GM12801 (cell line): ENCODE results near the gene TANGO2.

Experiments
- TF ChIP-seq, protein P1 (sequence below): IDR thresholded peaks from one replicate; pipeline ENCODE4 v1.5.1; 2011; ENCODE audit warnings: control low read depth; ENCODE audit not compliant: insufficient read length; ENCODE audit errors: extremely low read depth

TANGO2 gene

DNA sequence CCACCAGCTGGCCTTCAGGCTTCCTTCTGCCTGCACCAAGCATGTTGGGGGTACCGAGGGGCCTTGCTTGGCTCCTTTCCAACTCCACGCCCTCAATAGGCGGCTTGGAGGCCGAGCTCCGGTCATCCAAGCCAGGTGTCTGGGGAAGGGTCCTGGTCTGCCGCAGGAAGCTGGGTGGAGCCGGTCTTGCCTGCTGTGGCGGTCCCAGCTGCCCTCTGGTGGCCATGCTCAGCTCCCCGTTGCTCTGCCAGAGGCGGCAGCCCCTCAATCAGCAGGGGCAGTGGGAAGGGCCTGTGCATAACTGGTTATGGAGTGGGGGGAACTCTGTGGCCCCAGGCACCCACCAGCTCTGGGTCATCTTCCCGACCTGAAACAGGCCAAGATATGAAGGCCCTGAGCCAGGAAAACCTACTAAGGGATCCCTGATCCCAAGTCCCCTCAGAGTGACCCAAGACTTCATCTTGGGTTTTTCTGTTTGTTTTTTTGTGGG is 7.5 kb upstream of the TANGO2 start:
- TF ChIP-seq, protein P1, sequence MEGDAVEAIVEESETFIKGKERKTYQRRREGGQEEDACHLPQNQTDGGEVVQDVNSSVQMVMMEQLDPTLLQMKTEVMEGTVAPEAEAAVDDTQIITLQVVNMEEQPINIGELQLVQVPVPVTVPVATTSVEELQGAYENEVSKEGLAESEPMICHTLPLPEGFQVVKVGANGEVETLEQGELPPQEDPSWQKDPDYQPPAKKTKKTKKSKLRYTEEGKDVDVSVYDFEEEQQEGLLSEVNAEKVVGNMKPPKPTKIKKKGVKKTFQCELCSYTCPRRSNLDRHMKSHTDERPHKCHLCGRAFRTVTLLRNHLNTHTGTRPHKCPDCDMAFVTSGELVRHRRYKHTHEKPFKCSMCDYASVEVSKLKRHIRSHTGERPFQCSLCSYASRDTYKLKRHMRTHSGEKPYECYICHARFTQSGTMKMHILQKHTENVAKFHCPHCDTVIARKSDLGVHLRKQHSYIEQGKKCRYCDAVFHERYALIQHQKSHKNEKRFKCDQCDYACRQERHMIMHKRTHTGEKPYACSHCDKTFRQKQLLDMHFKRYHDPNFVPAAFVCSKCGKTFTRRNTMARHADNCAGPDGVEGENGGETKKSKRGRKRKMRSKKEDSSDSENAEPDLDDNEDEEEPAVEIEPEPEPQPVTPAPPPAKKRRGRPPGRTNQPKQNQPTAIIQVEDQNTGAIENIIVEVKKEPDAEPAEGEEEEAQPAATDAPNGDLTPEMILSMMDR = no peak

DNA sequence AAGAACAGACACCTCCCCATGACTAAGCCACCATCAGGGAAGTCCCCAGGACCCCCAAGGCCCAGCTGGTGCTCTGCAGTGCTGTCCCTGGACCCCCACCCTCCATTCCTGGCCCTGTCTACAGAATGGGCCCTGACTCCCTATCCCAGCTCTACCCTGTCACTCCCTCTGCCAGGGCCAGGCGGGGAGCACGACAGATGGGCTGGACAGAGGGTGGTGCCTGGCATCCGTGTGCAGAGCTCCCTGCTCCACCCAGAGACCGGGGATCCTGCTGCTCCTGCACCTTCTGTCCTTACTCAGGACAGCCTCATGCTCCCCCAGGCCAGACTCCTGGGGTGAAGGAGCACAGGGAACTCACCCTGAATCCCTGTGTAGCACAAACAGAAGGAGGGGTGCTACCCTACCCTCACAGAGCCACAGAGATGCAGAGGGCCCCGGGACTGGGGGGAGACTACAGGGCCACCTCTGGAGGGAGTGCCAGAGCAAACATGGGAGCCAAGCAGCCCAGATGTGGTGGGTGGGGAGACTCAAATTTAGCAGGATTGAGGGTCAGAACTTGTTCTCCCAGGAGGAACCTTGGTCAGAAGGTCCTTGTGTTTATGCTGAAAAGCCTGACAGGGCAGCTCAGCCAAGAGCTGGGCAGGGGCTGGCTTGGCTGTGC is 6.3 kb upstream of the TANGO2 start:
- TF ChIP-seq, protein P1 = no peak

DNA sequence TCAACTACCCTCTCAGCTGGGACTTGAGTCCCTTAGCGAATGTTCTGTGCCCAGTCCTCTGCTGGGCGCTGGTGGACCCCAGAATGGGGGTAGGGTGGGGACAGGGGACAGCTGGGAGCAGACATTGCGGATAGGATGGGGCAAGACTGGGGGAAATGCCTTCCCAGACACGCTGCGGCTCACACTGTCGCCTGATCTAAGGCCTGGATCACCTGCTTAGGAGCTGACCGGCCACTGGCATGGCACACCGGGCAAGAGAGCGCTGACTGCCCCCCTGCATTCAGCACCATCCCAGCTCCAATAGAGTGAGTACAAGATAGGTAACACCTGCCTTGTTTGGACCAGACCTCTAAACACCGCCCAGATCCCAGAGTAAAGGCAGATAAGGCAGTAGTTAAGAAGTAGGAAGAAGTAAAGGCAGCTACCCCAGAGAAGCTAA is 5.7 kb upstream of the TANGO2 start:
- TF ChIP-seq, protein P1 = no peak

DNA sequence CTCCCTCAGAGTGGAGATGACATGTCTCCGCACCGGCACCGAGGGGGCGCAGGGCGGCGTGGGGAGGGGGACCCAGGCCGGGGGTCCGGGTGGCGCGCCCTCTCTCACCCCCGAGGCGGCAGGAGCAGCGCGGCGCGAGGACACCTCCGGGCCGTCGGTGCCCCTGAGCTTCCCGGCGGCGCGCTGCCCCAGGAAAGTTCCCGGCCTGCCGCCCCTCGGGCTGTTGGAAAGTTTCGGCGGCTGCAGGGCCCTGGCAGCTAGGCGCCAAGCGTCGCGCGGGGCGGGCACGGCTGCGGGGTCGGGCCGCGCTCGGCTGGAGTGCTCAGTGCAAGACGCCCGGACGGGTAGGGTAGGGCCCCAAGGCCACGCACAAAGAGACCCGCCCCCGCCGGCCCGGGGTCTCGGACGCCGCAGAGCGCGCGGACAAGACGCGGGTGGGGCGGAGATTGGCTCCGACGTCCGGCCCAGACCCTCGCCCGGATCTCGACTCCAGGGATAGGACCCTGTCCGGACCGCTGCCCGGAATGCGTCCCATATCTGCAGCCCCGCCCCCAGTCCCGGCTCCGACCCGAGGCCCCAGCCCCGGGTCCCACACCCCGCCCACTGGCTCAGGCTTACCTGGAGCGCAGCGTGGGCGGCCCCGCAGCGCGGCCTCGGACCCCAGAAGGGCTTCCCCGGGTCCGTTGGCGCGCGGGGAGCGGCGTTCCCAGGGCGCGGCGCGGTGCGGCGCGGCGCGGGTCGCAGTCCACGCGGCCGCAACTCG is 4.8 kb upstream of the TANGO2 start:
- TF ChIP-seq, protein P1 = no peak

DNA sequence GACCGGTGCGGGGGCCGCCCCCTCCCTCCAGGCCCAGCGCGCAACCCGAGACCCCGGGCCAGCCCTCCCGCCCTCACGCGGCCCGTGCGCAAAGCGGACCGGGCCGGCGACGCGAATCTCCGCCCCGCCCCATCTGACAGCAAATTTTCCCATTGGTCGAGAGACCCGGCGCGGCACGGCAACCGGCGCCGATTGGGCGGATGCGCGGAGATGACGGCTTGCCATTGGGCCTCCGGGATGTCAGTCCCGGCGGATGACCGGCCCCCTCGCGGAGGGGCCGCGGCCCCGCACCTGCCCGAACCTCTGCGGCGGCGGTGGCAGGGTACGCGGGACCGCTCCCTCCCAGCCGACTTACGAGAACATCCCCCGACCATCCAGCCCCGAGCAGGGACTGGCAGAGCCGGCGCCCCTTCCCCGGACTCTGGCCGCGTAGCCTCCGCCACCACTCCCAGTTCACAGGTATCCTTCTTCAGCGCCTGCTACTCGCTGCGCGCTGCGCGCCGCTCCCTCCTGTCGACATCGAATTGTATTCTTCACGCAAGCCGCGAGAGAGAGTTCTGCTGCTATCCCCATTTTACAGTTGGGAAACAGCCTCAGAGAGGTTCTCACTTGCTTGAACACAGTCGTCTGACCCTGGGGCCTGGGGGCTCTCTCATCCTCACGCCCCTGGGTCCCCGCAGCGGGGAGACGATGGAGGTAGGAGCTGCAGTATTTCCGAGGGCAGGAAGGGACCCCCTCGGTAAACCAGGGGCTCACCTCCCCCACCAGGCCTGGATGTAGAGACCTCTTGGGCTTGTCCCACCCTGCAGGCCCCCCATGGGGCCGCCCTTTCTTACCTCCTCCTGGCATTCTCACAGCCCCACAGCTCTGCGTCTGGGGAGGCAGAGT is 3.9 kb upstream of the TANGO2 start, which contains the start of gene ARVCF:
TSS of gene ARVCF (minus strand) at position 90 of the 888 bp plus-strand sequence. CDS start 26,029 bp downstream, outside the sequence.
- TF ChIP-seq, protein P1 = no peak

DNA sequence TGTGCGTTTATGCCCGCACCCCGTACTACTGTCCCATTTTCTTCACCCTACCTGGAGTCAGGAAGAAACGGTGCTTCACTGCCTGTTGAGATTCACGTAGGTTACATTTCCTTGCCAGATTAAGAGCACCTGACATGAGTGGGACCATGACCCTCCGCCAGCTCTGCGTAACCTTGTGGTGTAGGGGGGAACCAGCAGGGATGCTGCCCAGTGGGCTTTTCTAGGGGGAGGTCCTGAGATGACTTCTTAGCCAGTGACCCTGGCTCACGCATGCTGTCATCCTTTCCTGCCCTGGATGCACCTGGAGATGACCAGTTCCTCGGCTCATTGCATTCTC is 3.3 kb upstream of the TANGO2 start:
- TF ChIP-seq, protein P1 = no peak

DNA sequence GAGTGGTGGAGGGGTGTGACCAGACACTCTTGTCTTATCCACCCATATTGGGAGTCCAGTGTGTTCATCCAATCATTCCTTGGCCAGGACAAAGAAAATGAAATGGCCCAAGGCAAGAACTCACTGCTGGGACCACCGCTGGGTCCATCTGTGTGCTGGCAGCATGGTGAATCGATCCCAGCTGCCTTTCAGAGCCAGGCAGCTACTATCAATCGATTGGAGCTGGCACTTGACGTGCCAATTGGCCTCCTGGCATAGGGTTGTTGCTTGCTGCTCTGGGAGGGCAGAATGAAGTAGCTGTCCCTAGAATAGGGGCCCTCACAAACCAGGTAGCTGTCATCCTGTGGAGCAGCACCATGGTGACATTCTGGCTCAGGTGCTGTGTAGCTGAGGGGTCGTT is 2.9 kb upstream of the TANGO2 start:
- TF ChIP-seq, protein P1 = no peak
